Small intestine (tissue), 7 donors: ENCODE results near the gene IGSF6. TPM values are rescaled to one million over a fixed set of nuclear protein-coding genes. Genes with fewer than 3 reads are reported as not detected.
"Not testable (repeated sequence)": the region's sequence is repeated elsewhere in the genome, so short reads cannot be mapped to it uniquely, and the experiment has no call there.

Experiments used
- DNase-seq, 2 donors: peaks; one replicate each; pipeline versions ENCODE4 v3.0.0 to v3.0.0-alpha.2; 2013
- FAIRE-seq: peaks from 2 replicates; lab custom pipeline; 2012; peaks lifted over from hg19 to GRCh38; lab: Jason Lieb, UNC
- H3K27ac ChIP-seq, 3 donors: one replicate each; pipeline ENCODE4 v1.5.1; 2013; ENCODE audit warnings: low read length in 2 of 3, mild to moderate bottlenecking in 2 of 3, control low read depth in 1 of 3, inconsistent platforms in 1 of 3, low read depth in 1 of 3, moderate library complexity in 1 of 3
- H3K27me3 ChIP-seq, 3 donors: one replicate each; pipeline ENCODE4 v1.6.1; 2013; ENCODE audit warnings: low read length in 3 of 3, inconsistent platforms in 1 of 3; ENCODE audit not compliant: control insufficient read depth in 3 of 3, insufficient read depth in 3 of 3
- H3K36me3 ChIP-seq, 3 donors: one replicate each; pipeline ENCODE4 v1.6.1; 2013; ENCODE audit warnings: low read length in 3 of 3, inconsistent platforms in 1 of 3, low read depth in 1 of 3, mild to moderate bottlenecking in 1 of 3, moderate library complexity in 1 of 3; ENCODE audit not compliant: control insufficient read depth in 3 of 3, insufficient read depth in 2 of 3
- H3K4me1 ChIP-seq, 3 donors: one replicate each; pipeline ENCODE4 v1.6.1; 2013; ENCODE audit warnings: low read length in 2 of 3, inconsistent platforms in 1 of 3, low read depth in 1 of 3, mild to moderate bottlenecking in 1 of 3, moderate library complexity in 1 of 3; ENCODE audit not compliant: control insufficient read depth in 3 of 3, insufficient read depth in 2 of 3
- H3K4me3 ChIP-seq, 3 donors: one replicate each; pipeline ENCODE4 v1.5.1; 2013; ENCODE audit warnings: low read length in 3 of 3, control low read depth in 1 of 3, inconsistent platforms in 1 of 3, low read depth in 1 of 3, mild to moderate bottlenecking in 1 of 3, moderate library complexity in 1 of 3
- H3K9me3 ChIP-seq, 2 donors: one replicate each; pipeline ENCODE4 v1.6.1; 2013; ENCODE audit warnings: low read depth in 1 of 2, low read length in 1 of 2; ENCODE audit not compliant: control insufficient read depth in 2 of 2, insufficient read depth in 1 of 2
- WGBS, 3 donors: extraction: QIAGEN DNeasy Blood & Tissue Kit; methylation state at CpG; one replicate each; pipeline ENCODE4 v1.1.7; 2013; 5-methylcytosine and 5-hydroxymethylcytosine counted together
- polyA plus RNA-seq, 4 donors: library from polyadenylated mRNA; stranded (reverse) in 3 of 4; unstranded in 1 of 4; fragments of 200-250 nt in 3 of 4; fragments of 120-200 nt in 1 of 4; gene quantifications; one replicate each; pipeline versions ENCODE4 v1.2.1 to v1.2.3, GENCODE V29; 2013
- donor health status: healthy with polysubstance abuse.
- donor health status: control.
- donor health status: control.
- donor health status: Bipolar disorder and iron deficiency.
- donor health status: healthy.

IGSF6 gene
- polyA plus RNA-seq, 4 donors: 0.45 to 6.5 (median 2.3) TPM

DNA sequence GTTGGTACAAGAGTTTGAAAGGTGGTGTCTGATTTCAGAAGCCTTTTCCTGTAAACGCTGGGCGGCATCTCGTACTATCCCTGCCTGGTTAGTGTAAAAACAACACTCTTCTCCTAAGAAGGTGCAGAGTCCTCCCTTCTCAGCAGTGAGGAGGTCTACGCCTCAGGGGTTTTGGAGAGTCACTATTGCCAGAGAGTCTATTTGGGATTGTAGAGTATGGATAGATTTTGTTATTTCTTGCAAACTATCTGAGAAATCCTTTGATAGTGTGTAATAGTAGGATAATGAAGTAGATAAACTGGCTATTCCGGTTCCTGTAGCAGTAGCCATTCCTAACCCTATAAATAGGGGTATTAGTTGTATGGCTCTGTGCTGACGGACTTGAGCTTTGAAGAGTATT lies 21.5 kb downstream of the IGSF6 start:
- not testable (repeated sequence) for FAIRE-seq
- peaks cover 0 to 29% (median 4%) of the 10 kb centered on the region in 3 donors for H3K36me3 ChIP-seq
- 80 to 91% (median 87%) methylated on average over 6 of the region's 6 CpGs for WGBS, 3 donors

DNA sequence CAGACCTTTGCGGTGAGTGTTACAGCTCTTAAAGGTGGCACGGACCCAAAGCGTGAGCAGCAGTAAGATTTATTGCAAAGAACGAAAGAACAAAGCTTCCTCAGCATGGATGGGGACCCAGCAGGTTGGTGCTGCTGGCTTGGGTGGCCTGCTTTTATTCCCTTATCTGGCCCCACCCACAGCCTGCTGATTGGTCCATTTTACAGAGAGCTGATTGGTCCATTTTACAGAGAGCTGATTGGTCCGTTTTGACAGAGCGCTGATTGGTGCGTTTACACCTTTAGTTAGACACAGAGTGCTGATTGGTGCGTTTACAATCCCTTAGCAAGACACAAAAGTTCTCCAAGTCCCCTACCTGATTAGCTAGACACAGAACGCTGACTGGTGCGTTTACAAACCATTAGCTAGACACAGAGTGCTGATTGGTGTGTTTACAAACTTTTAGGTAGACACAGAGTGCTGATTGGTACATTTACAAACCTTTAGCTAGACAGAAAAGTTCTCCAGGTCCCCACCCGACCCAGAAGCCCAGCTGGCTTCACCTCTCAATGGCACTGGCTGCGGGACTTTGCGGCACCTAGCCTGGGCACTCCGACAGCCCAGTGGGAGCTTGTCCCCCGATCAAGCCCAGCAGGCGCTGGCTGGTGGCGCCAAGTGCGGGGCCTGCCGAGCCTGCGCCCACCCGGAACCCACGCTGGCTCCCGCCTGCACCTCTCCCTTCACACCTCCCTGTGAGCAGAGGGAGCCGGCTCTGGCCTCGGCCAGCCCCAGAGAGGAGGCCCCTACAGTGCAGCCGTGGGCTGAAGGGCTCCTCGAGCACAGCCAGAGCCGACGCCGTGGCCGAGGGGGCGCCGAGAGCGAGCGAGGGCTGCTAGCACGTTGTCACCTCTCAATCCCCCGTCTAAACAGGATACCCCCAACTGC lies 22.5 kb downstream of the IGSF6 start:
- WGBS, 3 donors: 98 to 99% (median 98%) methylated on average over 37 of the region's 37 CpGs
- not testable (repeated sequence) for H3K27ac ChIP-seq, H3K27me3 ChIP-seq, DNase-seq, FAIRE-seq, H3K4me3 ChIP-seq, H3K9me3 ChIP-seq
- peaks cover 0 to 22% (median 0%) of the 10 kb centered on the region in 3 donors for H3K4me1 ChIP-seq
- H3K36me3 ChIP-seq: peaks cover 0 to 28% (median 5%) of the 10 kb centered on the region in 3 donors

More for the DNA sequence above, 21.5 kb downstream of the IGSF6 start:
- peaks cover 0 to 19% (median 0%) of the 10 kb centered on the region in 3 donors for H3K4me1 ChIP-seq
- H3K27me3 ChIP-seq, H3K4me3 ChIP-seq, H3K9me3 ChIP-seq, DNase-seq, H3K27ac ChIP-seq: not testable (repeated sequence)

DNA sequence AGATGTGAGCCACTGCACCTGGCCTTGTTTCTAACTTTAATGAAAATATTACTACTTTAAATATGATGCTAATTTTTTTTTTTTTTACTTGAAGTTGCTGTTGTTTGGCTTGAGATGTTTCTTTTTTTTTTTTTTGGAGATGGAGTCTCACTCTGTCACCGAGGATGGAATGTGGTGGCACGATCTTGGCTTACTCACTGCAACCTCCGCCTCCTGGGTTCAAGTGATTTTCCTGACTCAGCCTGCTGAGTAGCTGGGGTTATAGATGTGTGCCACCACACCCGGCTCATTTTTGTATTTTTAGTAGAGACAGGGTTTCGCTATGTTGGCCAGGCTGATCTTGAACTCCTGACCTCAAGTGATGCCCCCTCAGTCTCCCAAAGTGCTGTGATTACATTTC lies 23.6 kb downstream of the IGSF6 start:
- WGBS, 3 donors: 95 to 99% (median 98%) methylated on average over 5 of the region's 5 CpGs
- H3K9me3 ChIP-seq: peaks cover 0 to 6% of the 10 kb centered on the region in 2 donors
- H3K27ac ChIP-seq: no peak overlapping the region
- H3K4me3 ChIP-seq: no peak overlapping the region
- H3K4me1 ChIP-seq: peaks cover 0 to 27% (median 0%) of the 10 kb centered on the region in 3 donors
- H3K27me3 ChIP-seq: no peaks in the 10 kb centered on the region
- DNase-seq (no peak), FAIRE-seq (no peak)
- peaks cover 0 to 27% (median 5%) of the 10 kb centered on the region in 3 donors for H3K36me3 ChIP-seq

DNA sequence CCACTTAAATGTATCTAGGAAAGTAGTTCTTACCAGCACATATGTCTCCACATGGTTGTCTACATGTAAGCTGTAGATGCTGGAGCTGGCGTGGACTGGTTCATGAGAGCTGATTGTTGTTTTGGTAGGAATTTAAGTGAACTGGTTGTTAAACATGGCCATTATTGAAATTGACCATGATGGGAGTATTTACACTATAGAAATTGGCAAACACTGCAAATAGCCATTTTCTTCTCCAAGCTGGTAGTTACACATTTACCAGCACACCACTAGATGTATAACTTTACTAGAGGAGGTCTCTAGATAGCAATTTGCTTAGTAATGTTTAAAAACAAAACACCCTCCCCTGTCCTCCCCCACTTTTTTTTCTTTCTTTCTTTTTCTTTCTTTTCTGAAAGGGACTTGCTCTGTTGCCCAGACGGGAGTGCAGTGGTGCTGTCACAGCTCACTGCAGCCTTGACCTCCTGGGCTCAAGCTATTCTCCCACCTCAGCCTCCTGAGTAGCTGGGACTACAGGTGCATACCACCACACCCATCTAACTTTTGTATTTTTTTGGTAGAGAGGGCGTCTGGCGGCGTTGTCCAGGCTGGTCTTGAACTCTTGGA lies 24.2 kb downstream of the IGSF6 start:
- WGBS, 3 donors: 95 to 97% (median 96%) methylated on average over 5 of the region's 5 CpGs
- DNase-seq: no peak
- peaks cover 0 to 6% of the 10 kb centered on the region in 2 donors for H3K9me3 ChIP-seq
- no peak overlapping the region for H3K27ac ChIP-seq
- FAIRE-seq: no peak
- no peak overlapping the region for H3K4me3 ChIP-seq
- peaks cover 0 to 27% (median 5%) of the 10 kb centered on the region in 3 donors for H3K36me3 ChIP-seq
- no peaks in the 10 kb centered on the region for H3K27me3 ChIP-seq
- peaks cover 0 to 27% (median 0%) of the 10 kb centered on the region in 3 donors for H3K4me1 ChIP-seq

DNA sequence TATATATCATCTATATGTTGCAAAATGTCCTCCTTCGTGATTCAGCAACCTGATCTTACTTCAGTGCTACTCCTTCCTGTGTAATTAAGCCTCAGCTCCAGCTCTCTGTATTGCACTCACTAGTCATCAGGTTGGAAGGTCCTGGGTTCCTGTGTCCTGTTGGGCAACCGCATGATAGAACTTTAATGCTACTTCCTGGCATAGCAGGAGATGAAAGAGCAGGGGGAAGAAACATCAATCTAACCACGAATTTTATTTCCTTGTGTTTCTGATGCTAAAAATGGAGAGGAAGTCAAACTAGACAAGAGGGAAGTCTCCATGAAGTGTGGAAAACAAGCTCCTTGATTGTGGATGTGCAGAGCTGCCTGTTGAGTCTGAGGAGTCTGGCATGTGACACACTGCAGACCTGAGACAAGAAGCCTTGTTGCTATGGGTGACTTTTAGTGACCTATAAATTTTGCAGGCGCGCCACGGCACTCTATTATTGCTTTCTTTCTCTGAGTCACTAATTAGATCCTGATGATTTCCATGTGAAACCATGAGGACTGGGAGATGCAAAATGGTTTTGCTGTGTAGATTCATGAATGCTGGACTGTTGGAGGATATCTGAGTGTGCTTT lies 25.6 kb downstream of the IGSF6 start:
- FAIRE-seq: no peak
- Histone ChIP-seq H3K4me3 (no peak overlapping the region), H3K36me3 (peaks cover 2 to 29% (median 5%) of the 10 kb centered on the region in 3 donors), H3K4me1 (peaks cover 0 to 27% (median 0%) of the 10 kb centered on the region in 3 donors), H3K9me3 (peaks cover 0 to 6% of the 10 kb centered on the region in 2 donors), H3K27me3 (no peaks in the 10 kb centered on the region), H3K27ac (peak overlapping the region in 2 of 3 donors; percentile 22 to 88)
- 27 to 57% (median 39%) methylated on average over 6 of the region's 6 CpGs for WGBS, 3 donors
- DNase-seq: peak; percentile 37 to 87

DNA sequence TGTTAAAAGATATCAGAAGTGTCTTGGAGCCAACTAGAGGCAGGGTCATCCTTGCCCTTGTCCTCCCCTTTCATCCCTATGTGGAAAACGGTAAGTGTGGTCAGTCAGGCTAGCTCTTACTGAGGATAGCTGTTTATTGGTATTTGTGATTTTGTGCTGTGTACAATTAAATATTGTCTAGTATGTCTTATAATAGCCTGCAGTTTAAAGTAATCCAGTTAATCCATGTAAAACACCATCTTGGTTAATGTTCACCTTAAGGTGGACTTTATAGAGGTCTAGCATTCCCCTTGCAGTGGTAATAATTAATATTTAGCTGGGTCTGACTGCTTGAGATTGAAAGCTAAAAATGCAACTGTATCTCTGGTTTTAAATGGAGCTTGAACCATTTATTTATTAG lies 27.4 kb downstream of the IGSF6 start:
- FAIRE-seq: no peak
- Histone ChIP-seq H3K4me3 (no peak overlapping the region), H3K27ac (peak overlapping the region in 1 of 3 donors; percentile 21), H3K36me3 (peaks cover 3 to 32% (median 5%) of the 10 kb centered on the region in 3 donors), H3K27me3 (no peaks in the 10 kb centered on the region), H3K4me1 (peaks cover 0 to 30% (median 0%) of the 10 kb centered on the region in 3 donors), H3K9me3 (peaks cover 0 to 6% of the 10 kb centered on the region in 2 donors)
- 28 to 66% (median 48%) methylated on average over 1 of the region's 1 CpG for WGBS, 3 donors
- DNase-seq: peak in 1 of 2 donors; percentile 71

DNA sequence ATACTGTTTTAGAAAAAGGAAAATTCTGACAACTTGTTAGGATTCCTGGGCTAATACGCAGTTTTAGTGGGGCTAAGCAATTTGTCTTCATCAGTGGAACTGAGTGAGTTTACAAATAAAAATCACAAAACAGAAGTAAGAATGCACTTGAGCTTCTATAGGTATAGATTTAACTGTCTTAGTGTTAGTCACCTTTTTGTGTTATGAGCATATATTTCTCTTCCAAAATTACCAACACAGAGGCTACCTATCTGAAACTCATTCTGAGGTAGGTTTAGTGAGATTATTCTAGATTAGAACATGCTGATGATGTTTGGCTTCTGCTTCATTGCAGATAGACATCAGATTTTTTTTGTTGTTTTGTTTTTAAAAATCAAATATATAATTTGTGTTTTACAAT lies 29.9 kb downstream of the IGSF6 start:
- Histone ChIP-seq H3K27ac (no peak overlapping the region), H3K36me3 (peaks cover 3 to 18% (median 3%) of the 10 kb centered on the region in 3 donors), H3K4me3 (no peak overlapping the region), H3K4me1 (peaks cover 0 to 39% (median 0%) of the 10 kb centered on the region in 3 donors), H3K27me3 (no peaks in the 10 kb centered on the region), H3K9me3 (no peaks in the 10 kb centered on the region)
- no peak for DNase-seq
- WGBS, 3 donors: 97 to 100% (median 98%) methylated on average over 1 of the region's 1 CpG
- FAIRE-seq: no peak

DNA sequence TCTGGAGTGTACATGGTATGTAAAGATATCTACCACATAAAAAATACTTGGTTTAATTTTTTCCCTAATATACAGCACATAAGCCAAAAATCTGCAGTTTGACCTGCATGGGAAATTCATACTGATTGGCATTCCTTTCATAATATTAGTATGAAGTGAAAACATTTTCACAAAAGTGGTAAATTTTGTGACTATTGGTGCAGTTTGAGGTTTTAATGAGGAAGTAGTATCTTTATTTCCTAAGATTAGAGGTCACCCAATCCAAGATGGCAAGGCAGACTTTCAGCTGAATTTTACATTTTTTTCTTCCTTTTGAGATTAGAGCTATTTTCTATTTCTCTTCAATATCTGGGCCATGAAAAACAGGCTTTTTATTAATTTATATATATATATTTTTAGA lies 31.8 kb downstream of the IGSF6 start:
- Histone ChIP-seq H3K9me3 (no peaks in the 10 kb centered on the region), H3K36me3 (peaks cover 0 to 14% (median 3%) of the 10 kb centered on the region in 3 donors), H3K4me1 (peaks cover 0 to 20% (median 0%) of the 10 kb centered on the region in 3 donors), H3K27ac (no peak overlapping the region), H3K4me3 (no peak overlapping the region), H3K27me3 (no peaks in the 10 kb centered on the region)
- DNase-seq (no peak), FAIRE-seq (no peak)
